ENCODE measurements around the gene DPH1. TPM values are rescaled to one million over a fixed set of nuclear protein-coding genes. Genes with fewer than 3 reads are reported as not detected.

Gene DPH1
- total and polyA plus RNA-seq, 2 of the 4 experiments (the other 2 are of a cell fraction): 24.4 to 49.9 TPM

- TF ChIP-seq CTCF (conservative IDR thresholded peaks at IDR 0.05; ENCODE audit: low read depth, low read length) (no peak), SMC3 (IDR thresholded peaks at IDR 0.05; ENCODE audit: low read depth, low read length) (no peak)
Observed at GRCh38 chr17:2074919-2075318, 45.0 kb downstream of the DPH1 start (continued).

GRCh38 chr17:2075336-2076086 lies 45.6 kb downstream of the DPH1 start:
- Histone ChIP-seq H2BK120ac (ENCODE audit: low read depth, low read length) (peak overlapping the region; percentile 91), H4K20me1 (ENCODE audit: insufficient read depth, low read length) (no peaks in the 10 kb centered on the region), H3K79me1 (ENCODE audit: low read depth in 1 of 2, low read length in 2 of 2) (peaks cover 5 to 41% of the 10 kb centered on the region in 2 experiments), H3K23ac (ENCODE audit: low read depth, low read length) (peak overlapping the region; percentile 81), H3K9me1 (ENCODE audit: insufficient read depth, low read length) (peaks cover 20% of the 10 kb centered on the region), H2AK5ac (ENCODE audit: low read depth, low read length) (peak overlapping the region; percentile 96), H2BK5ac (ENCODE audit: low read depth, low read length, poor library complexity, severe bottlenecking) (peak overlapping the region; percentile 71), H3K18ac (ENCODE audit: low read depth, low read length) (peak overlapping the region; percentile 74), H2BK20ac (ENCODE audit: low read depth, low read length) (peak overlapping the region; percentile 86), H3K14ac (replicated peaks; ENCODE audit: low read depth, low read length) (peak overlapping the region; percentile 93), H3K9ac (ENCODE audit: low read depth, low read length) (peak overlapping the region; percentile 46), H3K4me2 (ENCODE audit: low read depth, low read length) (no peak overlapping the region), H4K91ac (ENCODE audit: insufficient read depth, low read depth, low read length) (peak overlapping the region; percentile 85), H3K9me3 (ENCODE audit: control insufficient read depth, insufficient read depth, low read length) (no peaks in the 10 kb centered on the region), H3K4me3 (ENCODE audit: insufficient read depth, low read depth, low read length) (no peak overlapping the region), H3K27ac (ENCODE audit: insufficient read depth, low read length) (peak overlapping the region; percentile 34), H4K5ac (ENCODE audit: low read depth, low read length) (peak overlapping the region; percentile 91), H2AFZ (replicated peaks; ENCODE audit: low read length, poor library complexity) (peak overlapping the region; percentile 74), H3K36me3 (ENCODE audit: control insufficient read depth, insufficient read depth, low read length) (peaks cover 18% of the 10 kb centered on the region), H3K4ac (ENCODE audit: low read depth, low read length) (peak overlapping the region; percentile 90), H2BK15ac (ENCODE audit: low read depth, low read length) (peak overlapping the region; percentile 96; the same call in 2 of the 3 replicates), H3K4me1 (ENCODE audit: control insufficient read depth, insufficient read depth, low read length) (peaks cover 38% of the 10 kb centered on the region), H3K27me3 (ENCODE audit: control insufficient read depth, insufficient read depth, low read length) (no peaks in the 10 kb centered on the region), H4K8ac (ENCODE audit: low read depth in 2 of 2, low read length in 2 of 2) (peak overlapping the region; percentile 86 to 91), H2AK9ac (replicated peaks; ENCODE audit: low read depth, low read length, poor library complexity) (peak overlapping the region; percentile 96), H3K56ac (ENCODE audit: extremely low read depth, insufficient read depth, low read length) (peak overlapping the region; percentile 58; the same call in 1 of the 2 replicates)
- dilution Hi-C loops (cut with HindIII; ENCODE audit: low sequenced_read_pairs, unreplicated experiment): no loop called here
- POLR2A ChIA-PET (ENCODE audit: unreplicated experiment): no interaction called here
- ATAC-seq (ENCODE audit: low read depth): peak; percentile 13
- no TSS peak for BruUV-seq (replicated peaks)
- WGBS, 2 experiments (ENCODE audit: extremely low coverage in 2 of 2, insufficient read length in 1 of 2): 48% methylated on average over 3 of the region's 13 CpGs; no CpG with 5 or more reads in 1 of the 2 experiments
- intact Hi-C loops (cut with micrococcal nuclease): no loop called here
- in situ Hi-C loops (cut with MboI; ENCODE audit: low sequenced_read_pairs): no loop called here
- TF ChIP-seq CTCF (conservative IDR thresholded peaks at IDR 0.05; ENCODE audit: low read depth, low read length) (no peak), SMC3 (IDR thresholded peaks at IDR 0.05; ENCODE audit: low read depth, low read length) (0 out of 2 replicates have a peak, but pooled peaks have one; percentile 0)
- DNase-seq: peak; percentile 62
- CTCF ChIA-PET: interaction anchor here (1.1 to 1.2 kb wide), 2 partner anchors 12 to 97 kb away, joined by 3 to 4 read pairs; no protein-coding TSS in a partner anchor
